ENCODE results near the gene ATN1. TPM values are rescaled to one million over a fixed set of nuclear protein-coding genes. Genes with fewer than 3 reads are reported as not detected.

ATN1 gene
- total RNA-seq, 1 donor from 2014 or later = 11.3 TPM

GRCh38 chr12:6944381-6945186 is 16.8 kb downstream of the ATN1 start:
- DNase-seq (ENCODE audit: low read depth) = peak; percentile 93

- DNase-seq (ENCODE audit: low read depth) = no peak
Measured at GRCh38 chr12:6945613-6946012, 17.9 kb downstream of the ATN1 start.

DNA sequence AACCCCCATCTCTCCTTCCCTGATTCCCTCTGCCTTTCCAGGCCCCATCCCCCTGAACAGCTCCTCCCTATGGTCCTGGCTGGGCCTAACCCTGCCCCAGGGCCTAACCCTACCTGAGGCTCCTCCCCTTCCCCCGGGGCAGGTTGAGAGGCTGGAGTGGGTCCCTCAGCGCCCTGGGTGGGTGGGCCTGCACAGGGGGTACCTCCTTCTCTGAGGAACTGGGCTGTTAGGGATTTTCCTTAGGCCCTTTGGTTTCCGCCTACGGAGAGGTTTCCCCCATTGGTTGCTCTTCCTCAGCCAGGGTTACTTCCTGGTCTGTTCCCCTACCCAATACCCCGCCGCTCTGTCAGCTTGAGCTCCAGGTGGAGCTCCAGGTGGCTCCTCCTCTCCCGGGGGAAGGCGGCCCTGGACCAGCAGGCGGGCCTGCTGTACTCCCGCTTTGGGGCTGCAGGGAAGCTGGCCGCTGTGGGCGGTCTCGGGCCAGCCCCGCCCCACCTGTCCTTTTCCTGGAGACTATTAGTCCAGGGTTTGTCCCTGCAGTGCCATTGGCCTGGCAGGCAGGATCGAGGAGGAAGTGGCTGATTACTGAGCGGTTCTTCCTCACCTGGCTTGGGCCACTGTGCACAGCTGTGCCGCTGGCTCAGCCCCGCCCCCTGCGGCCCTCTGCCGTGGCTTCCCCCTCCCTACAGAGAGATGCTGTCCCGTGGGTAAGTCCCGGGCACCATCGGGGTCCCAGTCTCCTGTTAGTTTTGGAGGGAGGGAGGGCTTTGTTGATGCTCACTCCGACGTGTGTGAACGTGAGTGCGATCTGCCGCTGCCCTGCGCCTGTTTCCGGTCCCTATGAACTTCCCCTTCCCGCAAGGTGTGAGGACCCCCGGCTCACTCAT is 18.5 kb downstream of the ATN1 start:
- no peak for DNase-seq (ENCODE audit: low read depth)

- no peak for DNase-seq (ENCODE audit: low read depth)
Measured at GRCh38 chr12:6946920-6947374, 19.2 kb downstream of the ATN1 start.

GRCh38 chr12:6947615-6948014 is 19.9 kb downstream of the ATN1 start:
- no peak for DNase-seq (ENCODE audit: low read depth)

GRCh38 chr12:6948873-6949594 is 21.3 kb downstream of the ATN1 start:
- no peak for DNase-seq (ENCODE audit: low read depth)

- no peak for DNase-seq (ENCODE audit: low read depth)
Measured at GRCh38 chr12:6950401-6950801, 22.6 kb downstream of the ATN1 start.

DNA sequence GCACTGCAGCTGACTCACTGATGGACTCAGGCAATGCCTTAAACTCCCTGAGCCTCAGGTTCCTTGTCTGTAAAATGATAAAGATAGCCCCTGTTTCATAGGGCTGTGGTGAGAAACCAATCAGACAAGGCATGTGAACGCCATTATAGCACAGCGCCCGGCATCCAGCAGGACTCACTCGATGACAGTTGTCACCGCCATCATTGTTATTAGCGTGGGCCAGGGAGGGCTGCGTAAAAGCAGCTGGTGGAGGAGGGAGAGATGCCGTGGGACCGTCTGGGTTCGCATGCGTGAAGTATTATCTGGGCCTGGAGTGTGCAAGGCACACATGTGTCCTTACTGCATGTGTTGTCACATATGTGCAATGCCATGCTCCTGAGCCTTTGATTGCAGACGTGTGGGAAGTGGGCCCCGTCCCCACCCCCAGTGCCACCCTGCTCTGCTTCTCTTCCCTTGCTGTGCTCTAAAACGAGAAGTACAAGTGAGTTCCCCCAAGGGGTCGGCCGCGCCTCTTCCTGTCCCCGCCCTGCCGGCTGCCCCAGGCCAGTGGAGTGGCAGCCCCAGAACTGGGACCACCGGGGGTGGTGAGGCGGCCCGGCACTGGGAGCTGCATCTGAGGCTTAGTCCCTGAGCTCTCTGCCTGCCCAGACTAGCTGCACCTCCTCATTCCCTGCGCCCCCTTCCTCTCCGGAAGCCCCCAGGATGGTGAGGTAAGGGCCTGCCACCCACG is 23.2 kb downstream of the ATN1 start, which contains the start of gene PTPN6:
PTPN6 (plus strand) TSS at position 546 of the 730 bp plus-strand sequence; CDS start at position 703, 157 bp downstream.
- no peak for DNase-seq (ENCODE audit: low read depth)

- DNase-seq (ENCODE audit: low read depth) = no peak
Measured at GRCh38 chr12:6951551-6952120, 23.9 kb downstream of the ATN1 start.

GRCh38 chr12:6952121-6952862 is 24.5 kb downstream of the ATN1 start:
- no peak for DNase-seq (ENCODE audit: low read depth)

DNA sequence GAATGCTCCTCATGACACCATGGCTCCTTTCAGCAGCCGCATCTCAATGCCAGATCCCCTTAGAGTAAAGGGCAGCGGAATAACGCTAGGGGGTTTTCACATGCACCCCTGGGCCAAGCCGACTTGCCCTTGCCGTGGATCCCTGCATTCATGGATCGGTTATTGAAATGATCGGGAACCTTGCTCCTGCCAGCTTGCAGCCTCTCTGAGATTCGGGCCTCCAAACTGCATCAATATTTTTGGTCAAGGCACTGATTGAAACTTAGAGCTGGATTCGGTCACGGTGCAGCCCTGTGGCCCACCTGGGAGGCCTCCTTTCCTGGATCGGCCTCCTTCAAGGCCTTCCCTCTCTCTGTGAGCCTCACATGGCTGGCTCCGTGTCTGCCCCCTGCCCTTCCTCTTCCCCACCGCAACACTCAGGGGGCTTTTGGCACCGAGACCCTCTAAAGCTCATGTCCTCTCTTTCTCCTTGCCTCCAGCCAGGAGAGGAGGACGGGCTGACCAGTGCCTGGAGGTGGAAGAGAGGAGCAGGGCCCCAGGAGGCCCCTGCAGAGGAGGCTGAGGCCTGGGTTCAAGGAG is 25.2 kb downstream of the ATN1 start:
- no peak for DNase-seq (ENCODE audit: low read depth)

GRCh38 chr12:6953442-6954315 is 25.9 kb downstream of the ATN1 start:
- no peak for DNase-seq (ENCODE audit: low read depth)

DNA sequence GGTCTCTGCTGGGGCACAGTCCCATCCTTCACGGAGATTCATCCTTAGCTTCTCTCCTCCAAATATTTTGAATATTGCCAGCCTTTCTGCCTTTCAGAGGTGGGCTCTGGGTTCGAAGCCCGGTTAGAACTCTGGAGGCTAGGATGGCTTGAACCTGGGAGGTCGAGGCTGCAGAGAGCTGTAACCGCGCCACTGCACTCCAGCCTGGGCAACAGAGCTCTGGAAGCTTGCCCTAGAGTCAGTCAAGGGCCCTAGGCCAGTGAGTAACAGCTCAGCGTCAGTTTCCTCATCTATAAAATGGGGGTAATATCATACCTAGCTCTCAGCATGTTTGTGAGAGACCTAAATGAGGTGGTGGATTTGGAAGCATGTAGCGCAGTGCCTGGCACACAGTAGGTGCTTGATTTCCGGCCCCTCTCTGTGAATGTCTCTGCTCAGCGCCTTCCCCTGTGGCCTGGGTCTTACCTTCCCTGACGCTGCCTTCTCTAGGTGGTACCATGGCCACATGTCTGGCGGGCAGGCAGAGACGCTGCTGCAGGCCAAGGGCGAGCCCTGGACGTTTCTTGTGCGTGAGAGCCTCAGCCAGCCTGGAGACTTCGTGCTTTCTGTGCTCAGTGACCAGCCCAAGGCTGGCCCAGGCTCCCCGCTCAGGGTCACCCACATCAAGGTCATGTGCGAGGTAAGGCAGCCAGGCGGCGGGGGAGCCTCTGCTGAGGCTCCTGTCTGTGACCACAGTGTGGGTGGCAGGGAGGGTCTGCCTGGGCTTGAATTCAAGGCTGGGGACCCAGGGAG is 26.8 kb downstream of the ATN1 start:
- DNase-seq (ENCODE audit: low read depth) = no peak

- no peak for DNase-seq (ENCODE audit: low read depth)
Measured at GRCh38 chr12:6955108-6956020, 27.6 kb downstream of the ATN1 start.

DNA sequence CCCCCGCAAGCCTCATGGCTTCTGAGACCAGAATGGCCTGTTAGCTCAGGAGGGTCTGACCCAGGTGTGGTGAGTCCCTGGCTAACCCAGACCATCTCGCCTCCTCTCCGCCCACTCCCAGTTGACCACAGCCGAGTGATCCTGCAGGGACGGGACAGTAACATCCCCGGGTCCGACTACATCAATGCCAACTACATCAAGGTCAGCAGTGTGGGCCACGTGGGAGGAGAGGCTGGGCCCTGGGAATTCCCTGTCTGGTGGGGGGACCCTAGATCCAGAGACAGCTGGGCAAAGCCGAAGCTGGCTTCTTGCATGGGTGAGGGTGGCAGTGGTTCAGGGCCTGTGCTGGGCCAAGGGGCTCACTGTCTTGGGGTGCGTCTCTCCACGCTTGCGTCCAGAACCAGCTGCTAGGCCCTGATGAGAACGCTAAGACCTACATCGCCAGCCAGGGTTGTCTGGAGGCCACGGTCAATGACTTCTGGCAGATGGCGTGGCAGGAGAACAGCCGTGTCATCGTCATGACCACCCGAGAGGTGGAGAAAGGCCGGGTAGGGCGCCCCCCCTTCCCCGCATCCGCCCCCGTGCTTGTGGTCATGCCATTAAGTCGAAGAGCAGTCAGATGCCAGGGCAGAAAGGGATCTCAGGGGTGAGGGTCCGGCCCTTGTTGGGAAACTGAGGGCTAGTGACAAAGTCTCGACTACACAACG is 28.4 kb downstream of the ATN1 start:
- no peak for DNase-seq (ENCODE audit: low read depth)

Data from myocyte (in vitro differentiated cells).